ENCODE results near the gene TCFL5.

TCFL5 gene

DNA sequence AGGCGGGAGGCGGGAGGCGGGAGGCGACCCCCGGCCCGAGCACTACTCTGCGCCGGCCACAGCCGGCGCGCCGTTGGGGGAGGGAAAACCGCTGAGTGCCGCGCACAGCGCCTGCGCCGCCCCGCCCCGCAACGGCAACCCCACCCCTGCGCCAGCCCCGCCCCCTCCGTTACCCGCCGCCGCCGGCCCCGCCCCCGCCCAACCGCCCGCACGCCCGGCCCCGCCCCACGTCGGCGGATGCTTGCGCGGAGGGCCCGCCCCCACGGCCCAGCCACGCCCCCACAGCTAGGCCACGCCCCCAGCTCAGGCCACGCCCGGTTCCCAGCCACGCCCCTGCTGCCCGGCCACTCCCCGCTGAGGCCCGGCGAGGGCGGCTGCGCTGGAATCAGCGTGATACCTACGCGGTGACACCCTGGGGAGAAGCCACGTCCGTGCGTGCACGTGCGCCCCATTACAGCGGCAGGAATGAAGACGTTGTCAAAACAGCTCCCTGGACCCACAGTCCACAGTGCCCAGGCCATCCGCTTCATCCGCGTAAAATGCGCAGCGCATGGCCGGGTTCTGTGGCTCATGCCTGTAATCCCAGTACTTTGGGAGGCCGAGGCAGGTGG is at the start of gene TCFL5:
Gene TCFL5 (minus strand): TSS at position 97 of the 611 bp plus-strand sequence. CDS start 152 bp downstream, outside the sequence.
- DNase-seq (ENCODE audit: low read depth in 2 of 2) = peak; percentile 89 to 91

DNA sequence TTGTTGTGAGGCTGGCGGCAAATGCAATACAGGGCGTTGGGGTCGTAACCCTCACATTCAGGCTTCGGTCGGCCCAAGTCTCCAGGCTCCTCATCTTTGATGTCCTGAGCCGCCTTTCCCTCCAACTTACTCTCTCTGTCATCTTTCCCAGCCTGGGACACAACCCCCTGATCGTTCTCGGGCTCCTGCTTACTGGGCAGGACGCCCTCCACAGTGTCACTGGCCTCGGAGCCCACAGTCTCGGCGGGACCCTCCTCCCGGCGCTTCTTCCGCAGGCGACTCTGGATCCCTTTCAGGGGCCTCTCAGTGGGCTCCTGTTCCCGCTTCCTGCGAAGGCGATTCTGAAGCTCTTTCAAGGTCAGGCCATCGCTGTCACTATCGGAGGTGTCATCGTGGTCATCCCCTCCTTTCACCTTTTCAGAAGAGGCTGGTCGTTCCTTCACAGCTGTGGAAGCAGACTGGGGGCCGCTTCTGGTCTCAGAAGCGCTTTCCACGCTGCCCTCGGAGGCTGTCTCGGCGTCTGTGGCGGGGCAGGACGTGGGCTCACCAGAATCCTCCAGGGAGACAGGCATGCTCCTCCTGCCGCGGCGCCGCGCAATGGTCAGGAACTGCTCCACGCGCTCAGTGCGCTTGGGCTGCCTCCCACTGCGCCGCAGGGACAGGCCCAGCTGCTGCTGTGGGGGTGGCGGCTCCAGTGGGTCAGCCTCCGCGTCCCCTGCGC is 49.3 kb upstream of the TCFL5 start:
- DNase-seq (ENCODE audit: low read depth in 2 of 2) = no peak

DNA sequence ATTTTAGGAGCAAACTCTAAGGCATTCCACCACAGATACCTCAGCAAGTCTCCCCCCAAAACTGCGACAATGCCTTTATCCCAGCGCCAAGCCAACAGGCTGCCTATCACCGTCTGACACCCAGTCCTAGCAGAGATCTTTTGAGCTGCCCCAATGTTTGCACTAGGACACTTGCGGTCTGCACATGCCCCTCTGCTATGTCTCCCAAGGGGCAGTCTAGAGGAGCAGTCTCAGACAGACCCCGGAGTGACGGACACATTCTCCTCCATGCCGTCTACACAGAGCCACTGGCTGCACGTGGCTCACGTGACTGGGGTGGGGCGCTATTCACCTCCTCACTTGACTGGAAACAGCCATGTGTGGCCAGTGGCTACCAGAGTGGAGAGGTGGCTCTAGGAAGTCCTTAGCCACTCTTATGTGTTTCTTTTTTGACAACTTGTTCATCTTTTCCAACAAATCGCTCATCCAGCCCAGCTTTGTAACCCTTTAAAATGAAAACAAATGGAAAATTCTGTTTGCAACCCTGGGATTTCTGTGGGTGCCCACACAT is 48.7 kb upstream of the TCFL5 start:
- DNase-seq (ENCODE audit: low read depth in 2 of 2) = no peak

GRCh38 chr20:62908971-62909791 is 47.6 kb upstream of the TCFL5 start:
- no peak for DNase-seq (ENCODE audit: low read depth in 2 of 2)

DNA sequence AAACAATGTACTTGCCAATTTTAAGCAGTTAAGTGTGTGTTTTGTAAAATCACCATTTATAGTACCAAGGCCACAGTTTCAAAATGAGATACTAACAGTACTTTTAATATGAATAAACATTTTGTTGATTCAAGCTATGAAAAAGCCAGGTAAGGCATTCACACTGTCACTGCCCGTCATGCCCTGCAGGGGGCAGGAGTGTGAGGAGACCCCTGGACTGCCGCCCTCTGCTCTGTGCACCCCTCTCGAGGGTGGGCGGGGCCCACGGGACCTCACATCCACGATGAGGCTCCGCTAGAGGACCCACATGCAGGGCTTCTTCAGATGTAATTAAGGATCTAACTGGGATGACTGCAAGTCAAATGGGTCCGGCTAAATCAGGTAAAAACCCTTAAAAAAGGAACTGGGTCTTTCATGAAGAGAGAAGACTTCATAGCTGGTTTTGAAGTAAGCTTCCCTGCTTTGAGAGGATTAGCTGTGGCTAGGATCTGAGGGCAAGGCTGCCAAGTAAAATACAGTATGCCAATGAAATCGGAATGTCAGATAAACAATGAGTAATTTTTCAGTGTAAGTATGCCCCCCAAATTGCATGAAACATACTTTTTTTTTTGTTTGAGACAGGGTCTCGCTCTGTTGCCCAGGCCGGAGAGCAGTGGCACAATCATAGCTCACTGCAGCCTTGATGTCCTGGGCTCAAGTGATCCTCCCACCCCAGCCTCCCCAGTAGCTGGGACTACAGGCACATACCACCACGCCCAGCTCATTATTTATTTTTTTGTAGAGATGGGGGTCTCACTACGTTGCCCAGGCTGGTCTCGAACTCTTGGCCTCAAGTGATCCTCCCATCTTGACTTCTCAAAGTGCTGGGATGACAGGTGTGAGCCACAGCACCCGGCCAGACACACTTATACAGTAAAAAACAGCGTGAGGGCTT is 46.0 kb upstream of the TCFL5 start:
- no peak for DNase-seq (ENCODE audit: low read depth in 2 of 2)

- DNase-seq (ENCODE audit: low read depth in 2 of 2) = no peak
Measured at GRCh38 chr20:62906647-62907375, 45.2 kb upstream of the TCFL5 start.

GRCh38 chr20:62906209-62906608 is 44.6 kb upstream of the TCFL5 start:
- no peak for DNase-seq (ENCODE audit: low read depth in 2 of 2)

DNA sequence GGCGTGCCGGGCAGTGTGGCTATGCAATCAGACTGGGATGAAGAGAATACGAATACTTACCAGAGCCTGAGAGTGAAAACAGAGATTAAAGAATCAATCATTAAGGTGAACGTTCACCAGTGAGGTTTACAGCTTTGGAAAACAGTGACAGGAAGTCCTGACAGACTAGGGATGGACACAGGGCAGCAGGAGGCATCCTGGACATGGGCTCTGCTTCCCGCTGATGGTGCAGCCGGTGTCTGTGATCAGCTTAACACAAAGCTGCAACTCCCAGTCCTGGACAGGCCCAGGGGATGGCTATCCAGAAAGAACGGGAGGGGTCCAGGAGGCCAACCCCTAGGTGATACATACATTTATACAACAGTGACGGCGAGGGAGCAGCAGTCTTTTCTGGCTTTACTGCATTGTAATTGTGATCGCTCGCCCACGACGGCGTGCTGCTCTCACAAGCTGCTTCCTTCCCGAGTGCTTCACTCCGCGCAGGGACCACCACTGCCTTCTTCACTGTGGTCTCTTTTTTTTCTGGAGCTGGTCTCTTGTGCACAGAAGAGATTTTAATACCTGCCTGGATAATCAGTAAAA is 44.0 kb upstream of the TCFL5 start:
- DNase-seq (ENCODE audit: low read depth in 2 of 2) = no peak

DNA sequence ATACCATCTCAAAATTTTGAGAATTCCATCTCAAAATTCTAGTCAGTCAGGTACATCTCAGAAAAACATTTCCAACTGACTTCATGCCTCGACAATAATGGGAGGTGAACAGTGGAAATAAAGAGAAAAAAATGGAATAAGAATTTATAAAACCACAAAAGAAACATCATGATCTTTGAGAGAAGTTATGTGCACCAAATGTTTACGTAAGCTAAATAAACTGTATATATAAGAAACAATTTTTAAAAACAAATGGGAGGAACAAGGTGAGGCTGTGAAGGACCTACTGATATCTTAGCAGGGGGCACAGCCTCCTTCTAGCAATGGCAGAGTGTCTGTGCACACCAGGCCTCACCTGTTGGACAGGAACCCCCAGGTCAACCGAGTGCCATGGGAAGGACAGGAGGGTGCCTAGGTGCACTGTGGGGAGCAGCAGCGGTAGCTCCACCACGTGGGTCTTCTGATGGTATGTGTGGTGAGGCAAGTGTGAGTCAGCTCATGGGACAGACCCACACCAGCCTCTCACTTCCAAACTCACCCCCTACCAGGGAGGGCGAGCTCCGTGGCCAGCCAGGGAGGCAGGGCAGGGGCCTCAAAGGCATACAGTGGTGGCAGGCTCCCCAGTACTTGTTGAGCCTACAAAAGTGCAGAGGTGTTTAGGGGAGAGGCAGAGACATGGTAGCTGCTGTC is 41.4 kb upstream of the TCFL5 start:
- DNase-seq (ENCODE audit: low read depth in 2 of 2) = no peak

GRCh38 chr20:62901891-62902290 is 40.3 kb upstream of the TCFL5 start:
- DNase-seq (ENCODE audit: low read depth in 2 of 2) = no peak

GRCh38 chr20:62900692-62901584 is 39.3 kb upstream of the TCFL5 start:
- DNase-seq (ENCODE audit: low read depth in 2 of 2) = no peak

GRCh38 chr20:62900052-62900691 is 38.5 kb upstream of the TCFL5 start:
- DNase-seq (ENCODE audit: low read depth in 2 of 2) = peak in 1 of 2 donors; percentile 55

- DNase-seq (ENCODE audit: low read depth in 2 of 2) = no peak
Measured at GRCh38 chr20:62899633-62900051, 38.0 kb upstream of the TCFL5 start.

- DNase-seq (ENCODE audit: low read depth in 2 of 2) = no peak
Measured at GRCh38 chr20:62898970-62899632, 37.5 kb upstream of the TCFL5 start.

- no peak for DNase-seq (ENCODE audit: low read depth in 2 of 2)
Measured at GRCh38 chr20:62898093-62898964, 36.7 kb upstream of the TCFL5 start.

DNA sequence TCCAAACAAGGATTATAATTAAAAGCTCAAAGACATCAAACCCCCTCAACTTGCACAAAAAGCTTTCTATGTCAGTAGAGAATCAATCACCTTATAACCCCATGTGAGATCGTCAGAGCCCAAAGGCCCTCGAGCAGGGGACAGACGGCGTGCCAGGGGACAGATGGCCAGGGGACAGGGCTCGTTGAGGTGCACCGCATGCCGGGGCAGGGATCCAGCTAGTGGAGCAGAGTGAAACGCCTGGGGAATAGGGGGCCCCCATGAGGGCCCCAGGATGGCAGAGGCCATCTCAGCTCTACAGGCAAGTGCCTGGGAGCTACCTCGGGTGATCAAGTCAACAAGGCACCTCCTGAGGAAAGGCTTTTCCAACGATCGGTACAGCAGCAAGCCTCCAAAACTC is 36.0 kb upstream of the TCFL5 start:
- no peak for DNase-seq (ENCODE audit: low read depth in 2 of 2)
